Measurements from ENCODE around the gene CAMK2D. TPM values are rescaled to one million over a fixed set of nuclear protein-coding genes. Genes with fewer than 3 reads are reported as not detected.

Gene CAMK2D
- total and polyA plus RNA-seq, 2 experiments from 2014 or later = 4.9 to 14.6 TPM

- DNase-seq (ENCODE audit: low spot score) = no peak
- H3K27ac Mint-ChIP-seq = peak overlapping the region; percentile 41; the same call in 1 of the 2 replicates
- peak; percentile 32; the same call in 1 of the 3 replicates for ATAC-seq
- no peaks in the 10 kb centered on the region for H3K27me3 Mint-ChIP-seq (ENCODE audit: insufficient read depth, low read depth, poor library complexity)
- H3K4me2 ChIP-seq = no peak overlapping the region
- no peak overlapping the region for H3K4me3 Mint-ChIP-seq
- no peaks in the 10 kb centered on the region for H3K36me3 Mint-ChIP-seq (ENCODE audit: low read depth)
- H3K27me3 ChIP-seq (ENCODE audit: insufficient read depth) = no peaks in the 10 kb centered on the region
- H3F3A ChIP-seq (replicated peaks; ENCODE audit: low read depth) = no peaks in the 10 kb centered on the region
- no peaks in the 10 kb centered on the region for H4K20me1 ChIP-seq (replicated peaks; ENCODE audit: insufficient read depth)
- H3K4me1 Mint-ChIP-seq = peaks cover 10% of the 10 kb centered on the region; the same call in 2 of the 3 replicates
- no peak overlapping the region for H3K27ac ChIP-seq (ENCODE audit: low read depth)
- no peak overlapping the region for H2AFZ ChIP-seq
- no peaks in the 10 kb centered on the region for H3K79me2 ChIP-seq (replicated peaks; ENCODE audit: insufficient read depth)
- peaks cover 9% of the 10 kb centered on the region for H3K4me1 ChIP-seq (ENCODE audit: insufficient read depth)
- no peaks in the 10 kb centered on the region for H3K9me2 ChIP-seq (ENCODE audit: insufficient read depth)
- H3K4me3 ChIP-seq = no peak overlapping the region
- H3K36me3 ChIP-seq (ENCODE audit: insufficient read depth) = no peaks in the 10 kb centered on the region
- no peaks in the 10 kb centered on the region for H3K9me3 Mint-ChIP-seq
- TF ChIP-seq NANOG (IDR thresholded peaks at IDR 0.05; ENCODE audit: borderline replicate concordance) (no peak), CTCF (conservative IDR thresholded peaks at IDR 0.05; ENCODE audit: low read depth in 2 of 2) (no peak), EZH2phosphoT487 (IDR thresholded peaks at IDR 0.05; ENCODE audit: unreplicated experiment) (no peak), STAT1 (IDR thresholded peaks at IDR 0.05; ENCODE audit: unreplicated experiment) (no peak)
These were observed 233.1 kb downstream of the CAMK2D start for GRCh38 chr4:113528395-113528794.

- H3F3A ChIP-seq (replicated peaks; ENCODE audit: low read depth) = no peaks in the 10 kb centered on the region
- H3K4me2 ChIP-seq = no peak overlapping the region
- H3K9me2 ChIP-seq (ENCODE audit: insufficient read depth) = no peaks in the 10 kb centered on the region
- Mint-ChIP-seq H3K4me3 (no peak overlapping the region), H3K27ac (no peak overlapping the region), H3K9me3 (no peaks in the 10 kb centered on the region), H3K4me1 (peaks cover 10% of the 10 kb centered on the region; the same call in 2 of the 3 replicates), H3K27me3 (ENCODE audit: insufficient read depth, low read depth, poor library complexity) (no peaks in the 10 kb centered on the region), H3K36me3 (ENCODE audit: low read depth) (no peaks in the 10 kb centered on the region)
- H3K27me3 ChIP-seq (ENCODE audit: insufficient read depth) = no peaks in the 10 kb centered on the region
- no peaks in the 10 kb centered on the region for H3K36me3 ChIP-seq (ENCODE audit: insufficient read depth)
- no peak overlapping the region for H3K4me3 ChIP-seq
- no peak overlapping the region for H3K27ac ChIP-seq (ENCODE audit: low read depth)
- H3K79me2 ChIP-seq (replicated peaks; ENCODE audit: insufficient read depth) = no peaks in the 10 kb centered on the region
- DNase-seq (ENCODE audit: low spot score) (no peak), ATAC-seq (no peak)
- TF ChIP-seq JUNB (IDR thresholded peaks at IDR 0.05; ENCODE audit: unreplicated experiment) (no peak), STAT1 (IDR thresholded peaks at IDR 0.05; ENCODE audit: unreplicated experiment) (no peak), REST (IDR thresholded peaks at IDR 0.05; ENCODE audit: unreplicated experiment) (no peak)
- H4K20me1 ChIP-seq (replicated peaks; ENCODE audit: insufficient read depth) = no peaks in the 10 kb centered on the region
- no peak overlapping the region for H2AFZ ChIP-seq
- H3K4me1 ChIP-seq (ENCODE audit: insufficient read depth) = peaks cover 9% of the 10 kb centered on the region
These were observed 236.0 kb downstream of the CAMK2D start for GRCh38 chr4:113525521-113525920.
